HG02970 (cell line): Measurements from ENCODE around the gene PITX3.

Experiments
- ATAC-seq: cut with Tn5 transposase; IDR thresholded peaks from one replicate; pipeline ENCODE4 v1.9.1; 2021; ENCODE audit warnings: mild to moderate bottlenecking, moderate library complexity, moderate number of reproducible peaks; ENCODE audit not compliant: unreplicated experiment, low FRiP score

PITX3 gene

GRCh38 chr10:102185811-102186527 is 55.3 kb downstream of the PITX3 start:
- ATAC-seq: no peak

DNA sequence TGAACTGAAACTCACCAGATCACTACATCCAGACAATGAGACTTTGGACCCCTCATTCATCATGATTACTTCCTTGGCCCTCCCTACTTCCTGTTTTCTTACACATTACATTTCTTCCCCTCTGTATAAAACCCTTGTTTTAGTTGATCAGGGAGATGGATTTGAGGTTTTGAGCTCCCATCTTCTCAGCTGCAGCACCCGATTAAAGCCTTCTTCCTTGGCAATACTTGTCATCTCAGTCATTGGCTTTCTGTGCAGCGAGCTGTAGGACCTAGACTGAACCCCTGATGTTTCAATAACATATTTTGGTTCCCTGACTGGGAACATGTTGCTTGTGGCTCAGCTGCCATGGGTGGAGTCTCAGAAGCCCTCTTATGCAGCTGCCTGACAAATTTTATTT is 56.0 kb downstream of the PITX3 start:
- no peak for ATAC-seq

GRCh38 chr10:102184606-102185005 is 56.7 kb downstream of the PITX3 start:
- ATAC-seq: no peak
